GM12891 (cell line): ENCODE results near the gene PRAMEF12.

Source experiments
- POLR2A ChIP-seq: IDR thresholded peaks from 2 replicates; pipeline ENCODE4 v1.6.1; 2011; ENCODE audit warnings: low read depth, low read length, control low read depth
- TAF1 ChIP-seq: IDR thresholded peaks from 2 replicates; pipeline ENCODE4 v1.6.1; 2011; ENCODE audit warnings: low read depth, low read length, control low read depth

- no peak for TF ChIP-seq POLR2A
- TF ChIP-seq TAF1 = no peak
Measured at GRCh38 chr1:12745992-12746323, 27.6 kb upstream of the PRAMEF12 start, which contains the start of gene CFAP107.
